HFF-Myc (cell line): ENCODE data around the gene SORCS2.
A peak's percentile ranks its signal among the peaks of the same experiment; 100 is the strongest.

Experiments used
- DNase-seq: peaks from one replicate; pipeline ENCODE4 v3.0.0-alpha.2; 2011; ENCODE audit warnings: low read depth; ENCODE audit errors: extremely low read depth
- H3K4me3 ChIP-seq: replicated peaks from 2 replicates; pipeline ENCODE4 v1.5.1; 2011; ENCODE audit warnings: low read depth, mild to moderate bottlenecking, control low read depth, low read length
- TF ChIP-seq, protein P1 (sequence below): IDR thresholded peaks from 2 replicates; pipeline ENCODE4 v1.5.1; 2012; ENCODE audit warnings: mild to moderate bottlenecking, low read depth, low read length, control low read depth; ENCODE audit errors: missing control alignments

Gene SORCS2

DNA sequence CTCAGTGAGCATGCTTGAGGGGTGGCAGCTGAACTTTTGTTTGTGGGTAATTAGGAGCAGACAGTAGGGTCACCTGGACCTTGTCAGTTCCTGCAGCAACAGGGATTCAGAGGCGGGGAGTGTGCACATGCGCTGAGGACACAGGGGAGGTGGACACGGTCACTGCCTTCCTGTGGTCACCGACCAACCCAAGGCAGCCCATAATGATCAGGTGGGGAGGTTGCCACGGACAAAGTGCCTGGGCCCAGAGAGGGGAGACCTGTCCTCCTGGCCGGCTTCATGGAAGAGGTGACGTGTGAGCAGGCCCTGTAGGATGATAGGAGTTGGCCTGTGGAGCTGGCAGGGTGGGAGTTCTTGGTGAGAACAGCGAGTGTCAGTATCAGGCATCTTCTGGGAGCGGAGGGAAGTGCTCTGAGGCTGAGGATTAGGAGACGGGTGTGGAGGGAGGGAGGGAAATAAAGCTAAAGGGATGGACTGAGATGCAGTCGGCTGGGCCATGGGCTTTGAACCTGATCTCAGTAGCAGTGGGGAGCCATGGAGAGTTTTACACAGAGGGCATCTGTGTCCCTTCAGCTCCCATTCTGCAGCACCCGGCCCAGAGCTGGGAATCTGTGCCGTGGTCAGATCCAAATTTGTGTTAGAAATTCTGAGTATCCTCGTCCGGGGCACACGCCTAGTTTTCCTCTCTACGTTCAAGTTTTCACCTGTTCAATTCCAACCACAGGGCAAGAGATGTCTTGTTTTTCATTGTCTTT lies 142.4 kb downstream of the SORCS2 start:
- TF ChIP-seq, protein P1, sequence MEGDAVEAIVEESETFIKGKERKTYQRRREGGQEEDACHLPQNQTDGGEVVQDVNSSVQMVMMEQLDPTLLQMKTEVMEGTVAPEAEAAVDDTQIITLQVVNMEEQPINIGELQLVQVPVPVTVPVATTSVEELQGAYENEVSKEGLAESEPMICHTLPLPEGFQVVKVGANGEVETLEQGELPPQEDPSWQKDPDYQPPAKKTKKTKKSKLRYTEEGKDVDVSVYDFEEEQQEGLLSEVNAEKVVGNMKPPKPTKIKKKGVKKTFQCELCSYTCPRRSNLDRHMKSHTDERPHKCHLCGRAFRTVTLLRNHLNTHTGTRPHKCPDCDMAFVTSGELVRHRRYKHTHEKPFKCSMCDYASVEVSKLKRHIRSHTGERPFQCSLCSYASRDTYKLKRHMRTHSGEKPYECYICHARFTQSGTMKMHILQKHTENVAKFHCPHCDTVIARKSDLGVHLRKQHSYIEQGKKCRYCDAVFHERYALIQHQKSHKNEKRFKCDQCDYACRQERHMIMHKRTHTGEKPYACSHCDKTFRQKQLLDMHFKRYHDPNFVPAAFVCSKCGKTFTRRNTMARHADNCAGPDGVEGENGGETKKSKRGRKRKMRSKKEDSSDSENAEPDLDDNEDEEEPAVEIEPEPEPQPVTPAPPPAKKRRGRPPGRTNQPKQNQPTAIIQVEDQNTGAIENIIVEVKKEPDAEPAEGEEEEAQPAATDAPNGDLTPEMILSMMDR = no peak

DNA sequence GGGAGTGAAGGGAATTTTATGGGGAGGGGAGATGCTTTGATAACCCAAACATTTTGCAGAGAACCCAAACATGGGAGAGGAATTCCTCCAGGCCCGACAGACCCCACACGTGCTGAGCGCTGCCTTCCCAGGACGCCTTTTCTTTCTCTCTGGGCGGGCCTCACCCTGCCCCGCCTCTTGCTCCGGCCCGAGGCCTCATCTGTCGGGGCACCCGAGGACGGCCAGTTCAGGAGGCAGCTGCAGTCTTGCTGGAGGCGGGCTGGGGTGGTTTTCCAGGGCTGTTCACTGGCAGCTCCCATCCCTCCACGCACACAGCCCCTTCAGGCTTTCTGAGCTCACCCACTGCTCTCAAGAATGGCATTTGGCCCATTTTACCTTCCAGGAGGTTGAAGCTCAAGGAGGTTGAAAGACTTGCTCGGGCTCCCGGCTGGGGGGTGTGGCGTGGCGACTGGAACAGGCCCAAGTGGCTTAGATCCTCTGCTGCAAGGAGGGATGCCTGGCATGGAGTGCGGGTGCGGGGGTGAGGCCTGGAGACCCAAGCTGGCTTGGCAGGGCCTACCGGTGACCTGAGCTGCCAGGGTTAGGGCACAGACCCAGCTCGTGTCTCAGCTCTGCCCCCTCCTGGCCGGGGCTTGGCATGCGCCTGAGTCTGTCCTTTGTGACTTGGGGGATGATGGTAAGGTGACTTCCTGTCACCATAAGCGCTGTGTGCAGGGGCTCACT lies 143.2 kb downstream of the SORCS2 start:
- DNase-seq = no peak
- TF ChIP-seq, protein P1 = peak; percentile 81
- H3K4me3 ChIP-seq = no peak overlapping the region

More for the DNA sequence above, 142.4 kb downstream of the SORCS2 start:
- DNase-seq = no peak
- H3K4me3 ChIP-seq = no peak overlapping the region

DNA sequence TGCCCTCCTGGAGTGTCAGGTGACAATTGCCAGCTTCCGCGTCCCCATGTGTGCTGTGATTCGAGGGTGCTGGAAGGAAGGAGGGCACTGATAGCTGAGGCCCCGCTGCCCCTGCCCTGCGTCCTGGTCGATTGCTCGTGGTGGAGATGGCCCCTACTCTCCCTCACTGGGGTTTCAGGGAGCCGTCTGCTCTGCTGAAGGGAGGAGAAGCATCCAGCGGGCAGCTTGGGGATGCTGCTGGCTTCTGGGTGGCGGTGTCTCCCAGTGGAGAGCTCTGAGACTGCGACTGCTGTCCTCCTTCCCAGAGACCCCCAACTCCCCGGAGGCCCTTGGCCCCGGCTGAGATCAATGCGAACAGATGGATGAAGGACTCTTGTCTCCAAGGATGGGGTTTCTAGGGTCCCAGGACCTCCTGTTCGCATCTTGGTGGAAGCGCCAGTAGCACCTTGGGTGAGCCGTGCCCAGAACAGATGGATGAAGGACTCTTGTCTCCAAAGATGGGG lies 143.8 kb downstream of the SORCS2 start:
- H3K4me3 ChIP-seq = no peak overlapping the region
- TF ChIP-seq, protein P1 = no peak
- no peak for DNase-seq

DNA sequence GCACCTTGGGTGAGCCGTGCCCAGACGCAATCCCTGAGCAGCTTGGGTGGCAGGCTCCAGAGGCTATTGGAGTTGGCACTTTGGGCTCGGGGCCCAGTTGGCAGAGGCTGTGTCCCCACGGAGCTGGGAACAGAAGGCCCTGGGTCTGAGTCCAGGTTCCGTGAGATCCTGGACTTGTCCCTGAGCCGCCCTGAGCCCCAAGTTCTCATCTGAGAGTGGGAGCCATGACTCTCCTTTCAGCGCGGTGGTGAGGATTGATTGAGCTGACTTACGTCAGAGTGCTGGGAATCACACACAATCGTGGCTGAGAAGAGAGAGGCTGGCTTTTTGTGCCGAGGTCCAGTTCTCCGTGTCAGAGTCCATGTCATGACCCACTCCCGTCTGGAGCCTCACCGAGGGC lies 144.4 kb downstream of the SORCS2 start:
- no peak overlapping the region for H3K4me3 ChIP-seq

DNA sequence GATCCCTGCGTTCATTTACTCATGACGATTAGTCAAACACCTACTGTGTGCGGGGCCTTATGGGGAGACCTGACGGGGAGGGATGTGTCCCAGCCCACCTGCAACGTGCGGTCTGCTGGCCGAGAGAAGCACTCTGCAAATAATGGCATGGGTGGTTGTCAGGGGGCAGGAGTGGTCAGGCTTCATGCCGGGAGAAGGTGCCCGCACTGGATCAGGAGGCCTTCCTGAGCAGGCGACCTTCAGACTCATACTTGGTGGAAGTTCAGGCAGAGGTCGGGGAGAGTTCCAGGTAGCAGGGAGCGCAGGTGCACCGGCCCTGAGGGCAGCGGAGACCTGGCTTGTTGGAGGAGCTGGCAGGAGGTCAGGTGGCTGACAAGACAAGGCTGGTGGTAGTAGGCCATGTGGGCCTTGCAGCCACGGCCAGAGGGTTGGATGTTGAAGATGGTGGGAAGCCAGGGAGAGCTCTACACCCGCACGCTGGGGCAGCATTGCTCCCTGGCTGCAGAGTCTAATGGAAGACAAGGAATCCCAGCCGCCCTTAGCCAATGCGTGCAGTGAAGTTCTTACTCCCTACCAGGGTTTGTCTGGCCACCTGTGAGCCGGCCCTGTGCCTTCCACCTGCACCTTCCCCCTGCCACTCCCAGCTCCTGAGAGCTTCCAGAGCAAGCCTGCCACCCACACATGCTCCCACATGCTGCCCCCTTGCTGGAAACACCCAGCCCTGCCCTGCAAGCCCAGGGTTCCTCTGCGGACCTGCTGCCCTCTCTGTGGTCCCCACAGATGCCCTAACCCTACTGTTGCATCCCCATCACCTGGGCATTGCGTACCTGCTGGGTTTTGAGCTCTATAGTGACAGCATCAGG lies 145.1 kb downstream of the SORCS2 start:
- TF ChIP-seq, protein P1 = no peak
- no peak for DNase-seq
- H3K4me3 ChIP-seq = no peak overlapping the region

More for the DNA sequence above, 144.4 kb downstream of the SORCS2 start:
- TF ChIP-seq, protein P1 = no peak
- no peak for DNase-seq

DNA sequence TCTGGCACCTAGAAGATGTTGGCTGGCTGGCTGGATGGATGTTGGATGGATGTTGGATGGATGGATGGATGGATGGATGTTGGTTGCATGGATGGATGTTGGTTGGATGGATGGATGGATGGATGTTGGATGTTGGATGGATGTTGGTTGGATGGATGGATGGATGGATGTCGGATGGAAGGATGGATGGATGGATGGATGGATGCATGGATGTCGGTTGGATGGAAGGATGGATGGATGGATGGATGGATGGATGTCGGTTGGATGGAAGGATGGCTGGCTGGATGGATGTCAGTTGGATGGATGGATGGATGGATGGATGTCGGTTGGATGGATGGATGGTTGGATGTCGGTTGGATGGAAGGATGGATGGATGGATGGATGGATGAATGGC lies 145.7 kb downstream of the SORCS2 start:
- TF ChIP-seq, protein P1 = no peak
- H3K4me3 ChIP-seq = no peak overlapping the region
- no peak for DNase-seq
